T-helper 22 cell (primary cell): ENCODE measurements around the gene LAMA5.

Experiments
- DNase-seq: peaks from one replicate; pipeline ENCODE4 v3.0.0-alpha.2; 2020; ENCODE audit warnings: low read depth

The LAMA5 gene

DNA sequence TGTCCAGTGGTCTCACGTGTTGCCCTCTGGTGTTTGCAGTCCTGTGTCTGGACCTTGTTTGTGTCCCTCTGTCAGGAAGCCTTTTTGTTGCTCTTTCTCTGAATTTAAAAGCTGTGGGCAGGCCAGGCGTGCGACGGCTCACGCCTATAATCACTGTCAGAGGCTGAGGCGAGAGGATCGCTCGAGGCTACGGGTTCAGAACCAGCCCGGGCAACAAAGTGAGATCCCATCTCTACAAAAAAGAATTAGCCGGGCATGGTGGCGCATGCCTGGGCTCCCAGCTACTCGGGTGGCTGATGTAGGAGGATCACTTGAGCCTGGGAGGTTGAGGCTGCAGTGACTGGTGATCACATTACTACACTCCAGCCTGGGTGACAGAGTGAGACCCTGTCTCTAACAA, 100.3 kb downstream of the LAMA5 start:
- DNase-seq: no peak

DNA sequence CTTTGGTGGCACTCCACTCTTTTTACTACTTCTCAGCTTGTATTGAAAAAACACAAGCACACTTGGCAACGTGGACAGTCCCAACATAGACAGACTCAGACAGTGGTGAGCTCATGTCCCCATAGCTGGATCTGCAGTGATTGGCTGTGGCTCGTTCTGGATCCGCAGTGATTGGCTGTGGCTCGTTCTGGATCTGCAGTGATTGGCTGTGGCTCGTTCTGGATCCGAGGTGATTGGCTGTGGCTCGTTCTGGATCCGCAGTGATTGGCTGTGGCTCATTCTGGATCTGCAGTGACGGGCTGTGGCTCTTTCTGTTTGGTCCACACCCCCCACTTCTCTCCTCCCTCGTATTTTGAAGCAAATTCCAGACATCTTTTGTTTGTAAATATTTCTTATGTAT, 100.8 kb downstream of the LAMA5 start:
- no peak for DNase-seq

DNA sequence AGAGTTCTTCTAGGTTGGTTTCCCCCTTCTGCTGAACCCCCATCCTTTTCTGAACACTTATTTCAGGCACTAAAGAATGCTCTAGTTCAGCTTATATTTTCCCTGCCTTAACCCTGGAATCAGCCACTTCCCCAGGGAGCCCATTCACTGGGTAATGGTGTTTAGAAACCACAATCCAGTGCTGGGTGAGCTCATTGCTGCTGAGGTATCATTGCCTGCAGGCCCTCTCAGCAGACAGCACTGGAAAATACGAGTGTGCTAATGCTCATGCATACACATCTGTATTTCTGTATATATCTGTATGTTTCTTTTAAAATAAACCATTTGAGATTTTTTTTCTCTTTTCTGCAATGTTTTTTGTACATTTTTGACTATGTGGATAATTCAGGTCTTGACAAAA, 101.7 kb downstream of the LAMA5 start:
- DNase-seq: no peak

DNA sequence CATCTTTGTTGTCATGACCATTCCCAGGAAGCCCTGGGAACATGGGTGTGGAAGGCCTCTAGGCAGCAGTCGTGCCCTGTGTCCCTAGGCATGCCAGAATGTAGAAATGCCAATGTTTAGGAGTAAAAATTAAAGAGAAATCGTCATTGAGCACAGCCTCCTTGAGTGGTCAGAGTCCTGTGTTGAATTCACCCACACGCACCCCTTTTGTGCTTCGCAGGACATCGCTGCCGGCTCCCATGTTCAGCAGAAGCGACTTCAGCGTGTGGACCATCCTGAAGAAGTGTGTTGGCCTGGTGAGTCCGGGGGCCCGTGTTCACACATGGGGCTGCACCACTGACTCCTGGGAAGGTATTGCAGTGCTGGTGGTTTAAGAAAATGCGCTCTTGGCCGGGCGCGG, 103.7 kb downstream of the LAMA5 start:
- no peak for DNase-seq

DNA sequence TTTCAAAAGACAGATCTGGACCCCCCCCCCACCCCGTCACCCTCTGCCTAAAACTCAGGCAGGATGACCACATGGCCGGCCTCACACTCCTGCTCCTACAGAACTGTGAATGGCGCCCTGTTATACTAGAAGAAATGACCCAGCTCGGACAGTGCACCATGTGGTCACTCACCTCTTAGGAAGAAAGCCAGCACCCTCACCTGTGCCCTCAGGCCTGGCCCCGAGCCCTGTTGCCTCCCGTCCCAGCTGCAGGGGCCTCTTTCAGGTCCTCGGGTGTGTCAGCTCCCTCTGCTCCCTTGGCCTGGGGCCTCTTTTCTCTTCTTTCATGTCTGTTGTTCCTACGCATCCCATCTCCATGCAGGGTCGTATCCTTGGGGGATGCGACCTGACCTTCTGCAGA, 105.0 kb downstream of the LAMA5 start:
- DNase-seq: no peak

DNA sequence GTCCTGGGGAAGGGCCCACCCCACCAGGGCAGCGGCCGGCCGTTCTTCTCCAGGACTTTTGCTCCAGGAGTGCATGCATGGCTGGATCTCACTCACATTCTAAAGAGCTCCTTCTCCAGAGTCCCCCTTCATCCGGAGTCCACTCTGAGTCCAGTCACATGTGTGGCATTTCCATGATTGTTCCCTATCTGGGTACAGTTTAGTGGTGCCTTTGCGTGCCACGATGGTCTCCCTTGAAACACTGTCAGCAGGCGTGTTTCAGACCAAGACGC, 107.9 kb downstream of the LAMA5 start:
- no peak for DNase-seq
